Gastrocnemius medialis (tissue), 4 donors: ENCODE measurements around the gene PHC2. TPM values are rescaled to one million over a fixed set of nuclear protein-coding genes. Genes with fewer than 3 reads are reported as not detected.

Experiments used
- ATAC-seq, 2 donors: fragments of 150-250 bp; one replicate each; pipeline ENCODE4 v1.9.1; 2016
- DNase-seq, 2 donors: peaks; one replicate each; pipeline ENCODE4 v3.0.0-alpha.2; 2019
- H3K27ac ChIP-seq, 4 donors: fragments of 200-600 bp; sonication (generic); 1 replicate in 1 of 4; 2 replicates in 3 of 4; pipeline ENCODE4 v1.5.1; 2016 to 2018; ENCODE audit warnings: mild to moderate bottlenecking in 2 of 4, moderate library complexity in 1 of 4
- H3K27me3 ChIP-seq, 3 donors: fragments of 200-600 bp; sonication (generic) in 2 of 3; 1 replicate in 1 of 3; 2 replicates in 2 of 3; pipeline versions ENCODE4 v1.5.1 to v1.6.0; 2016 to 2019; ENCODE audit warnings: mild to moderate bottlenecking in 1 of 3, moderate library complexity in 1 of 3
- H3K36me3 ChIP-seq, 2 donors: fragments of 200-600 bp; sonication (generic) in 1 of 2; one replicate each; pipeline ENCODE4 v1.5.1; 2017 to 2018
- H3K4me1 ChIP-seq, 2 donors: fragments of 200-600 bp; sonication (generic) in 1 of 2; one replicate each; pipeline ENCODE4 v1.5.1; 2016 to 2017; ENCODE audit warnings: mild to moderate bottlenecking in 2 of 2
- H3K4me3 ChIP-seq, 4 donors: fragments of 200-600 bp; sonication (generic) in 3 of 4; 1 replicate in 1 of 4; 2 replicates in 3 of 4; pipeline ENCODE4 v1.5.1; 2016 to 2019; ENCODE audit warnings: mild to moderate bottlenecking in 2 of 4
- H3K9me3 ChIP-seq, 3 donors: fragments of 200-600 bp; sonication (generic) in 2 of 3; 1 replicate in 1 of 3; 2 replicates in 2 of 3; pipeline ENCODE4 v1.5.1; 2016 to 2019
- POLR2A ChIP-seq, 2 donors: fragments of 450-650 bp; IDR thresholded peaks; one replicate each; pipeline ENCODE4 v1.6.1; 2017; ENCODE audit warnings: antibody characterized with exemption in 2 of 2, mild to moderate bottlenecking in 2 of 2, moderate library complexity in 2 of 2
- in situ Hi-C, 4 donors: fragments of 200-750 bp; cut with MboI; loops; one replicate each; pipeline versions ENCODE4 v1.15.0 to v1.8.0; 2017; ENCODE audit warnings: low sequenced_read_pairs in 4 of 4
- intact Hi-C: fragments of 100-400 bp; cut with DNase I; formaldehyde crosslinking; loops from one replicate; pipeline ENCODE4 v1.15.1; 2023; ENCODE audit warnings: low total_unique reads
- total RNA-seq, 4 donors: library from RNA; depleted of rRNA; stranded (reverse); fragments of >200 nt; gene quantifications; one replicate each; pipeline versions ENCODE4 v1.1.0 to v1.2.3, GENCODE V29; 2016
- TF ChIP-seq, protein P1 (sequence below), 5 experiments: fragments of 450-650 bp in 3 of 5; fragments of 200-600 bp in 2 of 5; sonication (generic) in 2 of 5; IDR thresholded peaks in 4 of 5; conservative IDR thresholded peaks in 1 of 5; 1 replicate in 4 of 5; 2 replicates in 1 of 5; pipeline ENCODE4 v1.5.1; 2016 to 2019; ENCODE audit warnings: antibody characterized with exemption in 5 of 5, mild to moderate bottlenecking in 3 of 5, moderate library complexity in 3 of 5

PHC2 gene
- total RNA-seq, 4 donors from 2014 or later = 318 to 516 (median 364) TPM

DNA sequence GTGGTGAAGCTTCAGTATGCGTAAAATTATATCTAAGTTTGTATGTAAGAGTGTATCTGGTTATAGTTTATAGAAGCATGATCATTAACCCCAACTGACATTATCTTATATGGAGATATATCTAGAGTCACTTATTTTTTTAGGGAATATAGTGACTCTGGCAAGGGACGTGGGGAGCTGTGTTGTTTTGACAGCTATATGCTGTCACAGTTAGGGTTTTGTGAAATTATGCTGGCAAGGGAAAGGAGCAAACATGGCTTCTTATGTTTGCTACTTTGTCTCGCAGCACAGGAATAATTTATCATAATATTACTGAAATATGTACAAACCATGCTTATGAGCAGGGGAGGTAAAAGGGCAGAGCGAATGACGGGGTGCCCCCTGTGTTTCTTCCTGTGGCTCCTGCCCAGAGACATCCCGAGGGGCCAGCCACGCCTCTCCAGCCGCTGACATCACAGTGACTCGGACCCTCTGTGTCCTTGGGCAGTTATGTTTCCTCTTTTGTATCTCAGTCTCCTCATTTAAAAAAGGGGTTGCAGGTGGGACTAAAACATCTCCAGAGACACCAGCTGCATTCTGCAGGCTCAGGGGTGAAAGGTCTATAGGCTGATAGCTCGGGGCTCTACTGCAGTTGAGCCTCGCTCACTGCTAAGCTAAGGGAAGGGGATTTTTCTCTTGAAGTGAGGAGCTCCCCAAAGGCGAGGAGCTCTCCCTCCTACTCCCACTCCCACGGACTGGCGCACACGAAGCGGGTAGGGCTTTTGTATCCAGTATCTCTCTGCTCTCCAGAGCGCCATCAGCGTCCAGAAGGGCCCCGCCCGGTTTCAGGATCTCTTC lies 124.9 kb downstream of the PHC2 start:
- peak in 1 of 2 donors; percentile 9 for DNase-seq
- ATAC-seq = no peak
- no peak for TF ChIP-seq POLR2A (IDR thresholded peaks at IDR 0.05)
- TF ChIP-seq, protein P1, sequence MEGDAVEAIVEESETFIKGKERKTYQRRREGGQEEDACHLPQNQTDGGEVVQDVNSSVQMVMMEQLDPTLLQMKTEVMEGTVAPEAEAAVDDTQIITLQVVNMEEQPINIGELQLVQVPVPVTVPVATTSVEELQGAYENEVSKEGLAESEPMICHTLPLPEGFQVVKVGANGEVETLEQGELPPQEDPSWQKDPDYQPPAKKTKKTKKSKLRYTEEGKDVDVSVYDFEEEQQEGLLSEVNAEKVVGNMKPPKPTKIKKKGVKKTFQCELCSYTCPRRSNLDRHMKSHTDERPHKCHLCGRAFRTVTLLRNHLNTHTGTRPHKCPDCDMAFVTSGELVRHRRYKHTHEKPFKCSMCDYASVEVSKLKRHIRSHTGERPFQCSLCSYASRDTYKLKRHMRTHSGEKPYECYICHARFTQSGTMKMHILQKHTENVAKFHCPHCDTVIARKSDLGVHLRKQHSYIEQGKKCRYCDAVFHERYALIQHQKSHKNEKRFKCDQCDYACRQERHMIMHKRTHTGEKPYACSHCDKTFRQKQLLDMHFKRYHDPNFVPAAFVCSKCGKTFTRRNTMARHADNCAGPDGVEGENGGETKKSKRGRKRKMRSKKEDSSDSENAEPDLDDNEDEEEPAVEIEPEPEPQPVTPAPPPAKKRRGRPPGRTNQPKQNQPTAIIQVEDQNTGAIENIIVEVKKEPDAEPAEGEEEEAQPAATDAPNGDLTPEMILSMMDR (IDR thresholded peaks at IDR 0.05 in 4 of 5, conservative IDR thresholded peaks at IDR 0.05 in 1 of 5) = no peak
- in situ Hi-C loops = no loop called here
- Histone ChIP-seq H3K9me3 (no peaks in the 10 kb centered on the region), H3K36me3 (no peaks in the 10 kb centered on the region), H3K27ac (no peak overlapping the region), H3K27me3 (peaks cover 0 to 9% (median 0%) of the 10 kb centered on the region in 3 donors), H3K4me3 (peak overlapping the region in 3 of 4 donors; percentile 34 to 57 (median 45)), H3K4me1 (peaks cover 2 to 5% of the 10 kb centered on the region in 2 donors)
- intact Hi-C loops = no loop called here

GRCh38 chr1:33305016-33305415 lies 125.9 kb downstream of the PHC2 start:
- peaks cover 9 to 11% of the 10 kb centered on the region in 2 donors for H3K4me1 ChIP-seq
- H3K36me3 ChIP-seq = no peaks in the 10 kb centered on the region
- H3K9me3 ChIP-seq = no peaks in the 10 kb centered on the region
- H3K27me3 ChIP-seq = peaks cover 0 to 9% (median 0%) of the 10 kb centered on the region in 3 donors
- intact Hi-C loops = no loop called here
- no peak overlapping the region for H3K4me3 ChIP-seq
- DNase-seq (peak in 1 of 2 donors; percentile 6), ATAC-seq (no peak)
- no peak overlapping the region for H3K27ac ChIP-seq
- TF ChIP-seq, protein P1 (IDR thresholded peaks at IDR 0.05 in 4 of 5, conservative IDR thresholded peaks at IDR 0.05 in 1 of 5) = no peak
- no peak for TF ChIP-seq POLR2A (IDR thresholded peaks at IDR 0.05)
- in situ Hi-C loops = no loop called here

- Histone ChIP-seq H3K4me1 (peaks cover 9 to 11% of the 10 kb centered on the region in 2 donors), H3K36me3 (peaks cover 0 to 9% of the 10 kb centered on the region in 2 donors), H3K4me3 (no peak overlapping the region), H3K27ac (no peak overlapping the region), H3K9me3 (no peaks in the 10 kb centered on the region), H3K27me3 (peaks cover 0 to 9% (median 0%) of the 10 kb centered on the region in 3 donors)
- no peak for TF ChIP-seq POLR2A (IDR thresholded peaks at IDR 0.05)
- TF ChIP-seq, protein P1 (IDR thresholded peaks at IDR 0.05 in 4 of 5, conservative IDR thresholded peaks at IDR 0.05 in 1 of 5) = no peak
- DNase-seq (peak in 1 of 2 donors; percentile 9), ATAC-seq (no peak)
- in situ Hi-C loops (no loop called here), intact Hi-C loops (no loop called here)
These were observed 128.6 kb downstream of the PHC2 start for GRCh38 chr1:33302325-33302724.

GRCh38 chr1:33301273-33301984 lies 129.5 kb downstream of the PHC2 start:
- Histone ChIP-seq H3K9me3 (no peaks in the 10 kb centered on the region), H3K27ac (peak overlapping the region in 2 of 4 donors; percentile 4 to 28), H3K27me3 (peaks cover 0 to 4% (median 0%) of the 10 kb centered on the region in 3 donors), H3K4me1 (peaks cover 9 to 11% of the 10 kb centered on the region in 2 donors), H3K36me3 (peaks cover 0 to 9% of the 10 kb centered on the region in 2 donors), H3K4me3 (no peak overlapping the region)
- TF ChIP-seq, protein P1 (IDR thresholded peaks at IDR 0.05 in 4 of 5, conservative IDR thresholded peaks at IDR 0.05 in 1 of 5) = no peak
- no peak for TF ChIP-seq POLR2A (IDR thresholded peaks at IDR 0.05)
- DNase-seq (peak in 1 of 2 donors; percentile 16), ATAC-seq (no peak)
- intact Hi-C loops (no loop called here), in situ Hi-C loops (no loop called here)
